Keratinocyte (primary cell): ENCODE data around the gene TMEM174.

Experiments used
- EZH2 ChIP-seq: IDR thresholded peaks from one replicate; pipeline ENCODE4 v1.6.1; 2012; ENCODE audit warnings: inconsistent platforms, mild to moderate bottlenecking, low read length, moderate library complexity
- TF ChIP-seq, protein P1 (sequence below), 3 experiments: IDR thresholded peaks in 1 of 3; conservative IDR thresholded peaks in 1 of 3; optimal IDR thresholded peaks in 1 of 3; 2 replicates in 2 of 3; 3 replicates in 1 of 3; pipeline versions ENCODE3 to v1.5.1; 2011; ENCODE audit warnings: low read length in 3 of 3, mild to moderate bottlenecking in 3 of 3, moderate library complexity in 2 of 3, control low read depth in 1 of 3, inconsistent platforms in 1 of 3; ENCODE audit not compliant: insufficient read depth in 2 of 3; ENCODE audit errors: extremely low read depth in 1 of 3

DNA sequence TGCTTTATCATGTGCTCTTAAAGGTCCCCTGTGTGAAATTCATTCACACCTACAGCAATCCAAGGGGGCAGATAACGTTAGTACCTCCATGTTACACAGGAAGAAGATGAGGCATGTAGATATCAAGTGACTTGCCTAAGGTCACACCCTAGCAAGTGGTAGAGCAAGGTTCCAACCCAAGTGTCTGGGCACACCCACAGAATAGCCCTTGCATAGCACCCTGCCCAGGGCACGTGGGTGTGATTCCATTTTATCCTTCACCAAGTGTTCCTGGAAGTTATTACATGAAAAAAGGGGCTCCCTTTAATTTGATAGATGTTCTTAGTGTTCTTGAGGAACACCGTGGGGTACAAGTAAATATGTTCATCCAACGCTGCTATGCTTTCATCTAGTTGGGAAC, 47.7 kb upstream of the TMEM174 start:
- TF ChIP-seq, protein P1, sequence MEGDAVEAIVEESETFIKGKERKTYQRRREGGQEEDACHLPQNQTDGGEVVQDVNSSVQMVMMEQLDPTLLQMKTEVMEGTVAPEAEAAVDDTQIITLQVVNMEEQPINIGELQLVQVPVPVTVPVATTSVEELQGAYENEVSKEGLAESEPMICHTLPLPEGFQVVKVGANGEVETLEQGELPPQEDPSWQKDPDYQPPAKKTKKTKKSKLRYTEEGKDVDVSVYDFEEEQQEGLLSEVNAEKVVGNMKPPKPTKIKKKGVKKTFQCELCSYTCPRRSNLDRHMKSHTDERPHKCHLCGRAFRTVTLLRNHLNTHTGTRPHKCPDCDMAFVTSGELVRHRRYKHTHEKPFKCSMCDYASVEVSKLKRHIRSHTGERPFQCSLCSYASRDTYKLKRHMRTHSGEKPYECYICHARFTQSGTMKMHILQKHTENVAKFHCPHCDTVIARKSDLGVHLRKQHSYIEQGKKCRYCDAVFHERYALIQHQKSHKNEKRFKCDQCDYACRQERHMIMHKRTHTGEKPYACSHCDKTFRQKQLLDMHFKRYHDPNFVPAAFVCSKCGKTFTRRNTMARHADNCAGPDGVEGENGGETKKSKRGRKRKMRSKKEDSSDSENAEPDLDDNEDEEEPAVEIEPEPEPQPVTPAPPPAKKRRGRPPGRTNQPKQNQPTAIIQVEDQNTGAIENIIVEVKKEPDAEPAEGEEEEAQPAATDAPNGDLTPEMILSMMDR (optimal IDR thresholded peaks at IDR 0.05 in 1 of 3, IDR thresholded peaks at IDR 0.05 in 1 of 3, conservative IDR thresholded peaks at IDR 0.05 in 1 of 3; ENCODE audit: extremely low read depth in 1 of 3, insufficient read depth in 2 of 3, low read length in 3 of 3), result no peak
- no peak for TF ChIP-seq EZH2
